LoVo (cell line): ENCODE data around the gene RDH13.
"Not testable (repeated sequence)": the region's sequence is repeated elsewhere in the genome, so short reads cannot be mapped to it uniquely, and the experiment has no call there.

Source experiments
- DNase-seq: peaks from one replicate; pipeline ENCODE4 v3.0.0-alpha.2; 2016; ENCODE audit warnings: low spot score

RDH13 gene

DNA sequence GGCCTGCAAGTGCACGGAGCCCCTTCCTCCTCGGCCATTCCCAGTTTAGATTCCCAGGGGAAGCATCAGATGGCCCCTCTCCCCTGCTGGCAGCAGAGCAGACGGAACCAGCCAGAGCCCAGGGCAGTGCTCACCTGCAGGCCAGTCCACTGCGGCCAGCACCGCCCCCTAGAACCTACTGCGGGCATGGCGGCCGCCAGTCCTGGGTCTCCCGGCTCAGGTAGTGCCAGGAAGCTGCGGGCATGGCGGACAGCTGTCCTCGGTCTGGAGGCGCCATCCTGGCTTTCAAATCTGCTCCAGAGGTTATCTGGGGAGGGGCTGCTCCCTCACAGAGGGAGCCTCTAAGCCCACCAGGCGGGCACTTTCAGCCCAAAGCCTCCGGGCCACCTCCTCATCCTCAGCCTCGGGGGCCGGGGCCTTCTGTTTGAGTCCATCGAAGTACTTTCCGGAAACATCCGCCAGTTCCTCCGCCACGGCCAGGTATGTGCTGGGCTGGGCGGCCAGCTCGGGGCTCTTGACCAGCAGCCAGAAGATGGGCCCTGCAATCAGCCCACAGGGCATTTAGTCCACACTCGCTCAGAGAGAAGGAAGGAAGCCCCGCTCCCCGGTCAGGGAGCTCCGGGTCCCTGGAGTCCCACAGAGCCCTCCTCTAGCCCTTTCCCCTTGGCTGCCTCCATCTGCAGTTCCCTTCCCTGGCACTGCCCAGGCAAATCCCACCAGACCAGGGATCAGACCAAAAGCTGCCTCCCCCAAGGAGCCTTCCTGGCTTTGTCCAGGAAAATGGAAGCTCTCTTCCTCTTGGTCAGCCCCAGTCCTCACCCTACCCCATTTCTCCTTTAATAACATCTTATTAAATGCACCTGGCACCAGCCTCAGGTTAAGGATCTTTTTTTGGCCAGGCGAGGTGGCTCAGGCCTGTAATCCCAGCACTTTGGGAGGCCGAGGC lies 17.9 kb downstream of the RDH13 start:
- no peak for DNase-seq

DNA sequence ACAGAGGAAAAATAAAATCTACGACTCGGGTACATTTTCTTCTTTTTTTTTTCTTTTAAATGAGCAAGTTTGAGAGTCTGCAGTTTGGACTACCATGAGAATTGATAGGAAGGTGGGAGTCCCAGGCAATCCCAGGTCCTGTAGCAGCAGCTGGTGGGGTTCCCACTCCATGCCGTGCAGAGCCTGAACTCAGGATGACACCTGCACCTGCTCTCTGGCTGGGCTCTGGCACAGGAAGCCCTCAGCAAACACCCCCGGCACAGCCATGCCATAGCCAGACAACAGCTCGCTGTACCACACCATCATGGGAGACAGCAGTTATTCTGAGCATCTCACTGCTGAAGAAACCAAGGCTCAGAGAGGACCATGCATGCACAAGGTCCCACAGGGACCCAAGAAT lies 18.7 kb downstream of the RDH13 start:
- DNase-seq: no peak

DNA sequence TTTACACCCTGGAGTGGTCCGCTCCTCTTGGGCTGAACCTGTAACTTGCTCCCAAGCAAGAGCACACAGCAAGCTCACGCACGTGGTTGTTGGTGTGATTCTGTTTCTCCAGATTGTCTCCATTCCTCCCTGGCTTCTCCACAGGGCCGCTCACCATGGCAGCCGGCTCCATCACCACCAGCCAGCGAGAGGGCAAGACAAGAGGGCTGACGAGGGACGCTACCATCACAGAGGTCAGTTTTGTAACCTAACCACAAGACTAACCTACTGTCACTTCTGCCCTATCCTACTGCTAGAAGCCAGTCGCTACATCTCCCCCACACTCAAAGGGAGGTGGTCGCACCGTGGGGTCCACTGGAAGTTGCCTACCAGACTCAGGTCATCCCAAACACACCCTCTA lies 20.3 kb downstream of the RDH13 start:
- DNase-seq: no peak

DNA sequence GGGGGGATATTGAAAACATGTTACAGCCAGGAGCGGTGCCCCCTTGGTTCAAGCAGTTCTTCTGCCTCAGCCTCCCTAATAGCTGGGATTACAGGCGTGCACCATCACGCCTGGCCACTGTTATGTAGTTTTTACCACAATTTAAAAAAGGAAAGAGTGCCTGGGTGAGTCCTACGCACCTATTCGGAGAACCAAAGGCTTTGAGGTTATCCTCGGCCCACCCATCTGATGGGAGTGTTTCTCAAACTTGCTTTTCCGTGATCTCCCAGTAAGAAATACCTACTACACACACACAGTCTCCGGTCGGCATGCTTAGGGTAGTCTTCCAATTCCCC lies 20.6 kb downstream of the RDH13 start:
- no peak for DNase-seq

DNA sequence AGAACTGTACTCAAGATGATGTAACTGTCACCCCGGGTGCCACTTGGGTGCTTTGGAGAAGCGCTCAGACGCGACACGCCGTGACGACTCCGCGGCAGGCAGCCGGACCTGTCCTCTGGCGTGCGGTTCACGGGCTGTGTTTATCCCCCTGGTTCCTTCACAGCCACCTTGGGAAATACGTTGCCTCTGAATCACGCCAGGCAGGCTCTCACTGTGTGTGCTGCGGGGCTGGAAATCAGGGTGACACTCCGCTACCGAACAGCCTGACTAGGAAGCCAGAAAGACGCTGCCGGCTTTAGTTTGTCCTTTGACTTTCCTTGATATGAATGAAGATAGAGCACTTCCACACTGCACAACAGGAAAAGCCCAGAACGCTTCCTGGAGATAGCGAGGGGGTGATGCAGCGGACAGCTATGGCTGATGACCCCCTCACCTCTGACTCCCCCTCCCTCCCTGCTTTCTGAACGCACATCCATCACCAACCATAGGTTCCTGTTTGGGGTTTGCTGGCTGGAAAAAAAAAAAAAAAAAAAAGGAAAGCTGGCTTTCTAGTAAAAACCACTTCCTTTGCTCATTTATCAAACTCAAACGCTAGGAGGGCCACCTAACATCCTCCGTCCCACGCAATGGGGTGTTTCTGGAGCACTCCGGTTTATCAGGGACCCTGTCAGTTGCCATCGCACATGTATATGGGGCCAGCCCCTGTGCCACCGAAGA lies 21.2 kb downstream of the RDH13 start:
- DNase-seq: no peak

DNA sequence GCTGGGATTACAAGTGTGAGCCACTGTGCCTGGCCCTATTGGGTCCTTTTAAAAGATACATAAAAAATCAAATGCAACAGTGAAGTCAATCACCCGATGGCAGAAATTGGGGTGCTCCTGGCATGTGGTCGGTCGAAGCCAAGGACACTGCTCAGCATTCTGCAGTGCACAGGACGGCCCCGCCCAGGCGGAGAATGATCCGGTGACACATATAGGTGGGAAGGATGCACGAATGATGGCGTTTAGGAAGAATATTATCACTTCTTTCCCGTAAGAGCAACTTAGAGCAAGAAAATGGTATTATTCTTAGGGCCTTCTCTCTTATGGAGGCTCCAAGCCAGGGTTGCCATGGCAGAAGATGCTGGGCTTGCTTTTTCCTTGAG lies 21.7 kb downstream of the RDH13 start:
- DNase-seq: no peak

DNA sequence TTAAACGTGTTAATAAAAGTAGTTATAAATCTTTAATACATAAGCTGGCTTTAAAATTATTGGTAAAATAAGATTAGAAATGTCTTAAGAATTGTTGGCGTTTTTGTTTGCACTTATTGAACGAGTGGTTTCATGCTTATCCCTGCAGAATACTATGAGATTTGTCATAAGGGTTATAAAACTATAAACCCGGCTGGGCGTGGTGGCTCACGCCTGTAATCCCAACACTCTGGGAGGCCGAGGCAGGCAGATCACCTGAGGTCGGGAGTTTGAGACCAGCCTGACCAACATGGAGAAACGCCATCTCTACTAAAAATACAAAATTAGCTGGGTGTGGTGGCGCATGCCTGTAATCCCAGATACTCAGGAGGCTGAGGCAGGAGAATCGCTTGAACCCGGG lies 22.3 kb downstream of the RDH13 start:
- not testable (repeated sequence) for DNase-seq

DNA sequence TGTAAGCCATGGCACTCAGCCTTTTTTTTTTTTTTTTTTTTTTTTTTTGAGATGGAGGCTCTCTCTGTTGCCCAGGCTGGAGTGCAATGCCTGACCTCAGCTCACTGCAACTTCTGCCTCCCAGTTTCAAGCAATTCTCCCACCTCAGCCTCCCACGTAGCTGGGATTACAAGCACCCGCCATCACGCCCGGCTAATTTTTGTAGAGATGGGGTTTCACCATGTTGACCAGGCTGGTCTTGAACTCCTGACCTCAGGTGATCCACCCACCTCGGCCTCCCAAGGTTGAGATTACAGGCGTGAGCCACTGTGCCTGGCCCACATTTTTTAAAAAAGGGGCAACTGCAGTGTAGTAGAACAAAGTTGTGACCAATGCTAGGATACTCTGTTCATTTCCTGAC lies 25.3 kb downstream of the RDH13 start:
- not testable (repeated sequence) for DNase-seq

DNA sequence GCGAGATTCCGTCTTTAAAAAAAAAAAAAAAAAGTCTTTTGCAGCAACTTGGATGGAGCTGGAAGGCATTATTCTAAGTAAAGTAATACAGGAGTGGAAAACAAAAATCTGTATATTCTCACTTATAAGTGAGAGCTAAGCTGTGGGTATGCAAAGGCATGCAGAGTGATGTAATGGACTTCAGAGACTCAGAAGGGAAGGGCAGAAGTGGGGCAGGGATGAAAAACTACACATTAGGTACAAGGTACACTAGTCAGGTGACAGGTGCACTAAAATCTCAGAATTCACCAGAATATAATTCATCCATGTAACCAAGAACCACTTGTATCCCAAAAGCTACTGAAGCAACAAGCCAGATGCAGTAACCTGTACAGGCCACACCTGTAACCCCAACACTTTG lies 26.9 kb downstream of the RDH13 start:
- DNase-seq: no peak

DNA sequence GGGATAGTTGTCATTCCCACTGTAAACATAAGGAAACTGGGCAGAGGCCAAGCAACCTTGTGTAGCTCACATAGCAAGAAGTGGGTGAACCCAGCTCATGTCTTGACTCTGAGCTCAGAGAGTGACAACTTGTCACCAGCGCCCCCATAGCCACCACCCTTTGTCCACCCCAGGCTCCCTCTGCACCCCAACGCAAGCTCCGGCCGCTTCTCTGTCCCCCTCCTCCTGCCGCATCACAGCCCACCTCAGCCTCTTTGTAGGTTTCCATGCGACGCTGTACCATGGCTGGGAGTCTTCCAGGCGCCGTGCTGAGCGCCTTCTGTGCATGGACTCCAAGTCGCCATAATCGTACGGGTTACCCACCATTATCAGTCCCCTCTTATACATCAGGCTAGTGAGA lies 28.2 kb downstream of the RDH13 start:
- DNase-seq: no peak

DNA sequence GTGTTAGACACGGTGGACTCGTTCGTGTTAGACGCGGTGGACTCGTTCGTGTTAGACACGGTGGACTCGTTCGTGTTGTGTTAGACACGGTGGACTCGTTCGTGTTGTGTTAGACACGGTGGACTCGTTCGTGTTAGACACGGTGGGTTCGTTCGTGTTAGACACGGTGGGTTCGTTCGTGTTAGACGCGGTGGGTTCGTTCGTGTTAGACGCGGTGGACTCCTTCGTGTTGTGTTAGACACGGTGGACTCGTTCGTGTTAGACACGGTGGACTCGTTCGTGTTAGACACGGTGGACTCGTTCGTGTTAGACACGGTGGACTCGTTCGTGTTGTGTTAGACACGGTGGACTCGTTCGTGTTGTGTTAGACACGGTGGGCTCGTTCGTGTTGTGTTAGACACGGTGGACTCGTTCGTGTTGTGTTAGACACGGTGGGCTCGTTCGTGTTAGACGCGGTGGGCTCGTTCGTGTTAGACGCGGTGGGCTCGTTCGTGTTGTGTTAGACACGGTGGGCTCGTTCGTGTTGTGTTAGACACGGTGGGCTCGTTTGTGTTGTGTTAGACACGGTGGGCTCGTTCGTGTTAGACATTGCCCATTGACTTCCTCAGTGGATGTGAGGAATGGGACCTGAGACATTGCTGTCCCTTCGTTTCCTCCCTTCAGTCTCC lies 29.8 kb downstream of the RDH13 start:
- not testable (repeated sequence) for DNase-seq

DNA sequence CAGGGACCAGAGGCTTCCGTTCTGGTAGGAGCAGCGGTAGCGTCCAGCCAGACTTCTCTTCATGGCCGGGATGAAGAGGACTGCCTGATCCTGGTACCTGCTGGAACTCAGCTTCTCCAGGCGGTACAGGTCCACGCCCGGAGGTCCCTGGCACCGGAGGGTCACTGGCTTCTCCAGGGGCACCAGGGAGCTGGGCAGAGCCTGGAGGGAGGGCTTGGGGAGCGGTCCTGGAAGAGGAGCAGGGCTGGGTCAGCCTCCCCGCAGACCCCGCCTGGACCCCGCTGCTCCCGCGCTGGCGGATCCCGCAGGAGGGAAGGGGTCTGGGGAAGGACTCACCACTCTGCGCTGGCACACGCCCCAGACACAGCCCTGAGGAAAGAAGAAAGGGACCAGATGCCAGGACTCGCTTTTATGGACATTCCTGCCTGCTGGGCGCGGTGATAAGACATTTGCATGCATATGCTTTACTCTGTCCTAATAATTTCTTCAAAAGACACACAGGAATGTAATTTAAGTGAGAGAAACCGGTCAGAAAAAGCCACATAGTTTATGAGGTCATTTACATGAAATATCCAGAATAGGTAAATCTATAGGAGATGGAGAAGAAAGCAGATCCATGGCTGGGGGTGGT lies 30.7 kb downstream of the RDH13 start:
- peak; percentile 32 for DNase-seq

DNA sequence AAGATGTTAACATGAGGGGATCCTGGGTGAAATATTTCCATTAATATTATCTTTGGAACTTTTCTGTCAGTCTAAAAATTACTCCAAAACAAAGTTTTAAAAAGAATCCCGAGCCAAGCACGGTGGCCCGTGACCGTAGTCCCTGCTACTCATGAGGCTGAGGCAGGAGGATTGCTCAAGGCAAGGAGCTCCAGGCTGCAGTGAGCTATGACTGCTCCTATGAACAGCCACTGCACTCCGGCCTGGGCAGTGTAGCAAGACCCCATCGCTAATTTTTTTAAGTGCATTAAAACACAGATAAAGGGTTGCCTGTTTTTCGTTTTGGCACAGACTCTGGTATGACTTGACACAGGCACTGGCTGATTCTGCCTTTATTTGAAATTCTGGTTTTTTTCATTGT lies 31.8 kb downstream of the RDH13 start:
- DNase-seq: no peak

DNA sequence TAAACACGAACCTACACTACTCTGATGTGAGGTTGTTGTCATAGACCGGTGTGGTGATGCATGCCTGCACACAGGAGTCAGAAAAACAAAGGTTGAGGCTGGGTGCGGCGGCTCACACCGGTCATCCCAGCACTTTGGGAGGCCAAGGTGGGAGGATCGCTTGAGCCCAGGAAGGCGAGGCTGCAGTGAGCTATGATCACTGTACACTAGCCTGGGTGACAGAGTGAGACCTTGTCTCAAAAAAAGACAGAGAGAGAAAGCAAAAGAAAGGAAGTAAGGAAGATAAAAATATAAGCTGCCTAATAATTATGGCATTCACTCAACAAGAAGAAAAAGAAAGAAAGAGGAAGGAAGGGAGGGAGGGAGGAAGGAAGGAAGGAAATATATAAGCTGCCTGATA lies 34.2 kb downstream of the RDH13 start:
- no peak for DNase-seq

DNA sequence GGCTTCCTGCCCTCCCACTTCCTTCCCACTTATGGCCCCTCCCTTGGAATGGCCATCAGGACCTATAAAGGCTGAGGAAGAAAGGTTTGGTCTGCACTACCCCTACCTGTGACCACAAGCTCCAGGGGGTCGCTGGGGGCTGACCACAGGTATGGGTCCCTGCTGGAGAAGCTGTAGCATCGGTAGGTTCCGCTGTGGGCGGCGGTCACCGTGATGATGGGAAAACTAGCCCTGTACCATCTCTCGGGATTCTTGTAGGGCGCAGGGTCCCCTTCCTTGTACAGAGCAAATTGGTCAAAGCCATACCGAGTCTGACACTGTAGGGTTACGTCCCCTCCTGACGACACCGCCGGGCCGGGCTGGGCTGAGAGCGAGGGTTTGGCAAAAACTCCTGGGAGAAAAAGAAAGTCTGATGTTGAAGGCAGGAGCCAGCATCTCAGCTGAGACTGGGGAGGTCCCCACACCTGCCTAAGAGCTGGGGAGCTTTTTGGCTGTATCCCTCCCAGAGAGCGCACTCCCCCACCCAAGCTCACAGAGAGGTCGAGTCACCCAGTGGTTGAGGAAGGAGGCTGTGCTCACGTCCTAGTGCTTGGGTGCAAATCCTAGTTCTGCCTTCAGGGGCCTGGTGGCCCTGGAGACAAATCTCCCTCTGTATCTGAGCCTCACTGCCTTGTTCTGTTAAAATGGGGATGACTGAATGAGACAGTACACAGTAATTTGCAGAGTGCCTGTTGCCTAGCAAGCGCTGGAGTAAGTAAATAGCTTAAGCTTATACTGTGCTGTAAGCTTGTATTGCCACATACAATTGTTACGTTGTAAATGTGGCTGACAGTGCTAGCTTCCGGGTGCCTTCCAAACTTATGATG lies 35.2 kb downstream of the RDH13 start:
- no peak for DNase-seq

DNA sequence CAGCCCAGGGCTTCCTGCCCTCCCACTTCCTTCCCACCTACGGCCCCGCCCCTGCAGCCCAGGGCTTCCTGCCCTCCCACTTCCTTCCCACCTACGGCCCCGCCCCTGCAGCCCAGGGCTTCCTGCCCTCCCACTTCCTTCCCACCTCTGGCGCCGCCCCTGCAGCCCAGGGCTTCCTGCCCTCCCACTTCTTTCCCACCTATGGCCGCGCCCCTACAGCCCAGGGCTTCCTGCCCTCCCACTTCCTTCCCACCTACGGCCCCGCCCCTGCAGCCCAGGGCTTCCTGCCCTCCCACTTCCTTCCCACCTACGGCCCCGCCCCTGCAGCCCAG lies 35.8 kb downstream of the RDH13 start:
- DNase-seq: not testable (repeated sequence)

DNA sequence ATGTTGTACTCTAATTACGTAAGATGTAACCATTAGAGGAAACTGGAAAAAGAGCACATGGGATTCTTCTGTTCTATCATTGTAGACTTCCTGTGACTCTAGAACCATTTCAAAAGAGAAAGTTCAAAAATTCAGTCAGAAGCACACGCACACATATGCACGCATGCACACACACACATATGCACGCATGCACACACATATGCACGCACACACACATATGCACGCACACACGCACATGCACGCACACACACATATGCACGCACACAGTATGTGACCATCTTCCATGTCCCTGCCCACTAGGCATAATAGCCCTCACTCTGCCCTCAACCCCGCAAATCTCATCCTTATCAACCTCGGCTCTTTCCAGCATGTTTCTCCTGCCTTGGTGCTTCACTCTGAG lies 38.8 kb downstream of the RDH13 start:
- DNase-seq: no peak

DNA sequence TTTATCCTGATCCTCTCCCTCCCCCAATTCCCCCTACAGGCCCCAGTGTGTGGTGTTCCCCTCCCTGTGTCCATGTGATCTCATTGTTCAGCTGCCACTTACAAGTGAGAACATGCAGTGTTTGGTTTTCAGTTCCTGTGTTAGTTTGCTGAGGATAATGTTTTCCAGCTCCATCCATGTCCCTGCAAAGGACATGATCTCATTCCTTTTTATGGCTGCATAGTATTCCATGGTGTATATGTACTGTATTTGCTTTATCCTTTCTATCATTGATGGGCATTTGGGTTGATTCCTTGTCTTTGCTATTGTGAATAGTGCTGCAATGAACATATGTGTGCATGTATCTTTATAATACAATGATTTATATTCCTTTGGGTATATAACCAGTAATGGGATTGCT lies 42.6 kb downstream of the RDH13 start:
- not testable (repeated sequence) for DNase-seq

DNA sequence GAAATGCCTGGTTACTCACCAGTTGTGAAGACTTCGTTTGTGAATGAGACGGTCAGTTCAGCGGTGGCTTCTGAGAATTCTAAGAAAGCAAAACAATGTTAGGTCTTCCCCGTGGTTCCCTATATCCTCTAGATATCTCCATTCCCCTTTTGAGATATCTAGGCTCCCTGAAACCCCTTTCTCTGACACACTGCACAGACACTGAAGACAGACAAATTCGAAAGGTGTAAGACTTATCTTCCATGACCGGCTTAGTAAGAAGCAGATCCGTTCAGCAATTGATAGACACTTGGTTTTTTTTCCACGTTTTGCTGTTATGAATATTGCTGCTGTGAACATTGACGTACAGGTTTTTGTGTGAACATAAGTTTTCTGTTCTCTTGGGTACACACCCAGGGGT lies 44.3 kb downstream of the RDH13 start:
- DNase-seq: no peak

DNA sequence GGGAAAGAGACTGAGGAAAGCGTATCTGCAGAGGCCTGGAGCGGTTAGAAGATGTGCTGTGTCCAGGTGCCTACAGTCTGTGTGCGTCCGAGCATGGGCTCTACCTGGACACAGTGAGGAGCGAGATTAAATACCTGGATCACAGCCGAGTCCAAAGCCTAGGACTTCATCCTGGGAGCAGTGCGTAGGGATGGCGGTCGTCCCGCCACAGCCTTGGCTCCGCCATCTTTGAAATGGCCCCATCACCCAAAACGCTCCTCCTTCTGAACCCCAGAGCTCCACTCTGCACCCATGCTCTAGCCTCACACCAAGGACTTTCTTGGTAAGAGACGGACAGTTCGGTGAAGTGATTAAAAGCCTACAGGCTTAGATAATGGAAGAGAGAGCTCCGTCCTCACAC lies 44.7 kb downstream of the RDH13 start:
- no peak for DNase-seq

DNA sequence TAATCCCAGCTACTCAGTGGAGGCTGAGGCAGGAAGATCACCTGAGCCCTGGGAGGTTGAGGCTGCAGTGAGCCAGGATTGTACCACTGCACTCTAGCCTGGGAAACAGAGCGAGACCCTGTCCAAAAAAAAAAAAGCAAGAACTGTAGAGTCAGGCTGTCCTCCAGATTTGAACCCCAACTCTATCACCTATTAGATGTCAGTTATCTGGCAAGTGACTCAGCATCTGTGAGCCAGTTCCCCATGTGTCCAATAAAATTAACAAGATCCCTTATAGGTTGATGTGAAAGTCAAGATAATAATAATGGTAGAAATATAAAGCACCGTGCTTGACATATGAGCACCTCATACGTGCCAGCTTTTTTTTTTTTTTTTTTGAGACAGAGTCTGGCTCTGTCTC lies 46.9 kb downstream of the RDH13 start:
- DNase-seq: no peak

DNA sequence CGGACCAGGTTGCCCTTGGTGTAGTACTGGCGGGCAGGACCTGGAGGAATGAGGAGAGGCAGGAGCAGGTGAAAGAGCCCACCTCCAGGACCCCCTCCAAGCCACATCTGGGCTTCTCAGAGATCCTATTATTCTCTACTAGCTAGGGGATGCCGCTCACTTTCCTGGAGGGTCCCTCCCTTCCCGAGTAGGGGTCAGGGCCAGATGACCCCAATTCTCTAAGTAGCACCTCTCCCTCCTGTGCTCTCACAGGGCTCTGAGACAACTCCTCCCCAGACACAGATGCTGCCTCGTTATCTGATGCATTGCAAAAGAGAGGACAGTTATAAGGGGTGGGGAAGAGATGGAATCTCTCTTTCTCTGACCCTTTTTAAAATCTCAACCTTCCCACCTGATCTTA lies 47.8 kb downstream of the RDH13 start:
- DNase-seq: no peak
